H1 (cell line): Measurements from ENCODE around the gene NFIC. TPM values are rescaled to one million over a fixed set of nuclear protein-coding genes. Genes with fewer than 3 reads are reported as not detected.

Experiments used
- CTCF ChIA-PET: fragments of 300-600 bp; sonication (Branson Sonifier 250); formaldehyde crosslinking; loops from one replicate; lab custom pipeline; 2021; ENCODE audit not compliant: partially characterized antibody; lab: Charles Lee
- POLR2A ChIA-PET: fragments of 300-600 bp; sonication (Branson Sonifier 250); formaldehyde crosslinking; loops from one replicate; lab custom pipeline; 2021; ENCODE audit warnings: inconsistent platforms; ENCODE audit not compliant: partially characterized antibody; lab: Charles Lee
- DNase-seq, 2 experiments: peaks; one replicate each; pipeline versions ENCODE4 v3.0.0 to v3.0.0-alpha.2; 2010 to 2022; ENCODE audit warnings: low spot score in 2 of 2, low read depth in 1 of 2, mixed read lengths in 1 of 2
- FAIRE-seq: peaks from 2 replicates; lab custom pipeline; 2011; peaks lifted over from hg19 to GRCh38; lab: Jason Lieb, UNC
- H2AFZ ChIP-seq: 2 replicates; pipeline ENCODE4 v1.8.1; 2012; ENCODE audit warnings: low read length, inconsistent platforms
- H2AK5ac ChIP-seq: 2 replicates; pipeline ENCODE4 v1.6.1; 2013; ENCODE audit warnings: low read depth, low read length
- H2BK120ac ChIP-seq: replicated peaks from 2 replicates; pipeline ENCODE3; 2013; ENCODE audit warnings: low read depth, low read length, inconsistent platforms
- H2BK12ac ChIP-seq: 2 replicates; pipeline ENCODE4 v1.6.1; 2013; ENCODE audit warnings: low read depth, low read length
- H2BK15ac ChIP-seq: 2 replicates; pipeline ENCODE4 v1.6.1; 2013; ENCODE audit warnings: low read length
- H2BK20ac ChIP-seq: 2 replicates; pipeline ENCODE4 v1.6.1; 2013; ENCODE audit warnings: low read length
- H2BK5ac ChIP-seq: 2 replicates; pipeline ENCODE4 v1.6.1; 2013; ENCODE audit warnings: low read depth, low read length
- H3K14ac ChIP-seq: 2 replicates; pipeline ENCODE4 v1.6.1; 2013; ENCODE audit warnings: inconsistent platforms; ENCODE audit not compliant: insufficient read length
- H3K18ac ChIP-seq: 2 replicates; pipeline ENCODE4 v1.6.1; 2013; ENCODE audit warnings: low read length; ENCODE audit errors: extremely low read depth
- H3K23ac ChIP-seq: 2 replicates; pipeline ENCODE4 v1.6.1; 2013; ENCODE audit warnings: inconsistent platforms; ENCODE audit not compliant: insufficient read length
- H3K23me2 ChIP-seq: 2 replicates; pipeline ENCODE4 v1.6.1; 2013; ENCODE audit warnings: low read depth, low read length
- H3K27ac ChIP-seq: 2 replicates; pipeline ENCODE4 v1.6.1; 2011; ENCODE audit warnings: low read depth, low read length, inconsistent platforms
- H3K27me3 ChIP-seq, 4 experiments: replicated peaks in 1 of 4; 1 replicate in 1 of 4; 2 replicates in 3 of 4; pipeline versions ENCODE4 v1.6.1 to v1.8.1; 2011 to 2013; ENCODE audit warnings: low read length in 3 of 4, mild to moderate bottlenecking in 3 of 4, inconsistent platforms in 2 of 4, mixed read lengths in 2 of 4, moderate library complexity in 1 of 4; ENCODE audit not compliant: control insufficient read depth in 3 of 4, insufficient read depth in 3 of 4; ENCODE audit errors: extremely low read depth in 1 of 4
- H3K36me3 ChIP-seq, 4 experiments: 2 replicates each; pipeline versions ENCODE4 v1.6.1 to v1.8.1; 2011 to 2013; ENCODE audit warnings: mild to moderate bottlenecking in 4 of 4, low read length in 3 of 4, moderate library complexity in 2 of 4, control low read depth in 1 of 4, inconsistent platforms in 1 of 4; ENCODE audit not compliant: insufficient read depth in 4 of 4, control insufficient read depth in 2 of 4
- H3K4ac ChIP-seq: replicated peaks from 2 replicates; pipeline ENCODE3; 2013; ENCODE audit warnings: low read length, low read depth, mixed read lengths, inconsistent platforms; ENCODE audit not compliant: insufficient read length
- H3K4me1 ChIP-seq, 4 experiments: replicated peaks in 1 of 4; 1 replicate in 1 of 4; 2 replicates in 3 of 4; pipeline versions ENCODE4 v1.6.1 to v1.8.1; 2011 to 2013; ENCODE audit warnings: low read length in 3 of 4, inconsistent platforms in 2 of 4, mixed read lengths in 1 of 4; ENCODE audit not compliant: insufficient read depth in 4 of 4, control insufficient read depth in 3 of 4
- H3K4me2 ChIP-seq, 2 experiments: 2 replicates each; pipeline versions ENCODE4 v1.6.1 to v1.8.1; 2011 to 2013; ENCODE audit warnings: low read depth in 2 of 2, low read length in 2 of 2, control low read depth in 1 of 2, inconsistent platforms in 1 of 2, mild to moderate bottlenecking in 1 of 2; ENCODE audit not compliant: insufficient read depth in 1 of 2
- H3K4me3 ChIP-seq, 4 experiments: fragments of 200-600, 300-600 bp in 1 of 4; sonication (generic), shearing (Covaris generic), sonication (Bioruptor Twin) in 1 of 4; 2 replicates each; pipeline versions ENCODE4 v1.5.1 to v1.8.1; 2011 to 2016; ENCODE audit warnings: low read length in 4 of 4, low read depth in 3 of 4, control low read depth in 2 of 4, inconsistent platforms in 2 of 4, mild to moderate bottlenecking in 2 of 4, mixed read lengths in 1 of 4, moderate library complexity in 1 of 4; ENCODE audit not compliant: insufficient read depth in 2 of 4; ENCODE audit errors: extremely low read depth in 1 of 4
- H3K56ac ChIP-seq: replicated peaks from 2 replicates; pipeline ENCODE3; 2013; ENCODE audit warnings: low read depth, mild to moderate bottlenecking, mixed read lengths, low read length, inconsistent platforms; ENCODE audit not compliant: insufficient read length
- H3K79me1 ChIP-seq: 2 replicates; pipeline ENCODE4 v1.6.1; 2013; ENCODE audit warnings: low read depth, low read length, control low read depth
- H3K79me2 ChIP-seq, 2 experiments: 2 replicates each; pipeline versions ENCODE4 v1.6.1 to v1.8.1; 2012 to 2013; ENCODE audit warnings: low read length in 2 of 2, mild to moderate bottlenecking in 2 of 2, inconsistent platforms in 1 of 2; ENCODE audit not compliant: insufficient read depth in 2 of 2, control insufficient read depth in 1 of 2
- H3K9ac ChIP-seq, 4 experiments: replicated peaks in 1 of 4; 1 replicate in 1 of 4; 2 replicates in 3 of 4; pipeline versions ENCODE4 v1.6.1 to v1.8.1; 2011 to 2013; ENCODE audit warnings: low read depth in 3 of 4, low read length in 3 of 4, control low read depth in 2 of 4, mild to moderate bottlenecking in 2 of 4, moderate library complexity in 2 of 4, inconsistent platforms in 1 of 4; ENCODE audit errors: extremely low read depth in 1 of 4
- H3K9me3 ChIP-seq, 2 experiments: 2 replicates each; pipeline versions ENCODE4 v1.6.1 to v1.8.1; 2012 to 2013; ENCODE audit warnings: mild to moderate bottlenecking in 2 of 2, moderate library complexity in 2 of 2, control low read depth in 1 of 2, inconsistent platforms in 1 of 2, low read depth in 1 of 2, low read length in 1 of 2, mixed read lengths in 1 of 2; ENCODE audit not compliant: insufficient read depth in 2 of 2
- H4K20me1 ChIP-seq, 2 experiments: replicated peaks in 1 of 2; 2 replicates each; pipeline versions ENCODE3 to v1.8.1; 2011 to 2013; ENCODE audit warnings: inconsistent platforms in 2 of 2, low read length in 2 of 2, mild to moderate bottlenecking in 1 of 2; ENCODE audit not compliant: insufficient read depth in 2 of 2, control insufficient read depth in 1 of 2
- H4K5ac ChIP-seq: 2 replicates; pipeline ENCODE4 v1.6.1; 2013; ENCODE audit warnings: low read length, low read depth, mixed read lengths, inconsistent platforms; ENCODE audit not compliant: insufficient read length
- H4K8ac ChIP-seq: 2 replicates; pipeline ENCODE4 v1.8.0; 2013; ENCODE audit warnings: mild to moderate bottlenecking, moderate library complexity, low read length, inconsistent platforms; ENCODE audit not compliant: insufficient read depth; ENCODE audit errors: extremely low read depth
- H4K91ac ChIP-seq: replicated peaks from 2 replicates; pipeline ENCODE3; 2013; ENCODE audit warnings: low read length, mixed read lengths, inconsistent platforms; ENCODE audit not compliant: insufficient read length
- BACH1 ChIP-seq: IDR thresholded peaks from 2 replicates; pipeline ENCODE4 v1.6.1; 2012; ENCODE audit warnings: low read length, improper control_type of control experiment
- JUN ChIP-seq: IDR thresholded peaks from 2 replicates; pipeline ENCODE4 v1.6.1; 2011; ENCODE audit warnings: low read depth, mild to moderate bottlenecking, improper control_type of control experiment, low read length
- RNF2 ChIP-seq: fragments of 200-900, 300-1000 bp; sonication (generic); IDR thresholded peaks from 2 replicates; pipeline ENCODE4 v1.7.1; 2016; ENCODE audit warnings: borderline replicate concordance, low read depth, mild to moderate bottlenecking, antibody characterized with exemption, low read length; ENCODE audit not compliant: poor library complexity, severe bottlenecking; ENCODE audit errors: missing control alignments
- SP1 ChIP-seq: IDR thresholded peaks from 2 replicates; pipeline ENCODE4 v1.6.1; 2011; ENCODE audit warnings: low read depth, low read length
- WGBS, 2 experiments: shearing (Covaris generic) in 1 of 2; methylation state at CpG; one replicate each; pipeline versions ENCODE4 v1.1.6 to v1.1.7; 2013 to 2015; ENCODE audit warnings: low lambda C conversion rate in 2 of 2, mixed read lengths in 2 of 2, inconsistent platforms in 1 of 2, low coverage in 1 of 2, missing lambda C conversion rate in 1 of 2; ENCODE audit not compliant: insufficient replicate concordance in 2 of 2, insufficient coverage in 1 of 2, insufficient read length in 1 of 2; ENCODE audit errors: extremely low coverage in 1 of 2, missing lambda C conversion rate in 1 of 2; 5-methylcytosine and 5-hydroxymethylcytosine counted together
- polyA plus RNA-seq, 7 experiments: library from polyadenylated mRNA; depleted of rRNA in 3 of 7; stranded (reverse) in 5 of 7; unstranded in 2 of 7; fragments of >200 nt in 5 of 7; fragments of 200-250 nt in 2 of 7; gene quantifications; 1 replicate in 5 of 7; 2 replicates in 1 of 7; 4 replicates in 1 of 7; pipeline versions ENCODE4 v1.2.1 to v1.2.3, GENCODE V29; 2011 to 2013; ENCODE audit warnings: missing spikeins in 2 of 7, mixed read lengths in 2 of 7
- total RNA-seq: library from RNA; stranded (reverse); fragmentation: NEBNext Ultra II Directional; extraction: Animal tissue kit (Norgen Biotek cat#: 25700); gene quantifications from 2 replicates; pipeline ENCODE4 v1.2.1, GENCODE V29; 2021

Gene NFIC
- total and polyA plus RNA-seq, 2 of the 8 experiments (the other 6 are each of a cell fraction or from before 2014, with no cell fraction given), result 0.56 to 3.2 TPM

GRCh38 chr19:3482507-3483225 is 116.3 kb downstream of the NFIC start:
- Histone ChIP-seq H3K27me3 (0 out of 7 replicates have a peak, but pooled peaks cover 0 to 4% (median 0%) of the 10 kb centered on the region in 4 experiments), H2BK5ac (no peak overlapping the region), H2BK12ac (no peak overlapping the region), H2BK20ac (no peak overlapping the region), H3K9me3 (no peaks in the 10 kb centered on the region), H3K56ac (no peak overlapping the region), H3K18ac (no peak overlapping the region), H2BK120ac (no peak overlapping the region), H3K4me2 (no peak overlapping the region), H3K23ac (no peak overlapping the region), H2BK15ac (no peak overlapping the region), H4K20me1 (no peaks in the 10 kb centered on the region), H2AFZ (no peak overlapping the region), H2AK5ac (no peak overlapping the region), H4K91ac (no peak overlapping the region), H4K8ac (no peak overlapping the region), H3K9ac (no peak overlapping the region), H3K4me3 (no peak overlapping the region), H3K4me1 (peaks cover 0 to 7% (median 5%) of the 10 kb centered on the region in 4 experiments; a peak in 6 of 7 replicates), H3K79me1 (no peaks in the 10 kb centered on the region), H3K27ac (no peak overlapping the region), H3K23me2 (peaks cover 4% of the 10 kb centered on the region; the same call in 1 of the 2 replicates), H3K36me3 (no peaks in the 10 kb centered on the region), H3K4ac (no peak overlapping the region), H3K79me2 (no peaks in the 10 kb centered on the region), H4K5ac (no peak overlapping the region), H3K14ac (no peak overlapping the region)
- ChIA-PET POLR2A (interaction anchor here (1.0 to 2.2 kb wide), 5 partner anchors 9 to 50 kb away, joined by 3 to 10 read pairs (median 5); no protein-coding TSS in a partner anchor), CTCF (interaction anchor here (0.8 to 8.4 kb wide), 8 partner anchors 11 to 177 kb away, joined by 3 to 97 read pairs (median 5); partner anchors contain the start of gene DOHH)
- WGBS, 2 experiments, result 92% methylated on average over 28 of the region's 49 CpGs; no CpG with 5 or more reads in 1 of the 2 experiments
- DNase-seq (no peak), FAIRE-seq (no peak)
- TF ChIP-seq SP1, result no peak
- TF ChIP-seq JUN, result no peak
- TF ChIP-seq BACH1, result no peak
- no peak for TF ChIP-seq RNF2
